ENCODE data around the gene ZNF516. TPM values are rescaled to one million over a fixed set of nuclear protein-coding genes. Genes with fewer than 3 reads are reported as not detected.
A peak's percentile ranks its signal among the peaks of the same experiment; 100 is the strongest.

The ZNF516 gene
- total RNA-seq, 4 donors from 2014 or later: 11.2 to 27.7 (median 16.6) TPM

DNA sequence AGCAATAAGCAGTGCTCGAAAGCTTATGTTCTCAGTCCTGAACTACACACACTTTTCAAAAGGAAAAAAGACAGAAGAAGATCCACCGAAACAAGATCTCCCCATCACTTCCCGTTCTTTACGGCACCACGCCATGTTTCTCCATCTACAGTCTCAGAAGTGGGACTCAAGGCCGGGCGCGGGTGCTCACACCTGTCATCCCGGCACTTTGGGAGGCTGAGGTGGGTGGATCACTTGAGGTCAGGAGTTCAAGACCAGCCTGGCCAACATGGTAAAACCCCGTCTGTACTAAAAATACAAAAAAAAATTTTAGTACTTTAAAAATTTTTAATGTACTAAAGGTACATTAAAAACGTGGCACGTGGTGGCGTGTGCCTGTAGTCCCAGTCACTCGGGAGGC lies 31.2 kb downstream of the ZNF516 start:
- no peak for ATAC-seq (ENCODE audit: low FRiP score)
- TF ChIP-seq, protein P1, sequence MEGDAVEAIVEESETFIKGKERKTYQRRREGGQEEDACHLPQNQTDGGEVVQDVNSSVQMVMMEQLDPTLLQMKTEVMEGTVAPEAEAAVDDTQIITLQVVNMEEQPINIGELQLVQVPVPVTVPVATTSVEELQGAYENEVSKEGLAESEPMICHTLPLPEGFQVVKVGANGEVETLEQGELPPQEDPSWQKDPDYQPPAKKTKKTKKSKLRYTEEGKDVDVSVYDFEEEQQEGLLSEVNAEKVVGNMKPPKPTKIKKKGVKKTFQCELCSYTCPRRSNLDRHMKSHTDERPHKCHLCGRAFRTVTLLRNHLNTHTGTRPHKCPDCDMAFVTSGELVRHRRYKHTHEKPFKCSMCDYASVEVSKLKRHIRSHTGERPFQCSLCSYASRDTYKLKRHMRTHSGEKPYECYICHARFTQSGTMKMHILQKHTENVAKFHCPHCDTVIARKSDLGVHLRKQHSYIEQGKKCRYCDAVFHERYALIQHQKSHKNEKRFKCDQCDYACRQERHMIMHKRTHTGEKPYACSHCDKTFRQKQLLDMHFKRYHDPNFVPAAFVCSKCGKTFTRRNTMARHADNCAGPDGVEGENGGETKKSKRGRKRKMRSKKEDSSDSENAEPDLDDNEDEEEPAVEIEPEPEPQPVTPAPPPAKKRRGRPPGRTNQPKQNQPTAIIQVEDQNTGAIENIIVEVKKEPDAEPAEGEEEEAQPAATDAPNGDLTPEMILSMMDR (IDR thresholded peaks at IDR 0.05): no peak

DNA sequence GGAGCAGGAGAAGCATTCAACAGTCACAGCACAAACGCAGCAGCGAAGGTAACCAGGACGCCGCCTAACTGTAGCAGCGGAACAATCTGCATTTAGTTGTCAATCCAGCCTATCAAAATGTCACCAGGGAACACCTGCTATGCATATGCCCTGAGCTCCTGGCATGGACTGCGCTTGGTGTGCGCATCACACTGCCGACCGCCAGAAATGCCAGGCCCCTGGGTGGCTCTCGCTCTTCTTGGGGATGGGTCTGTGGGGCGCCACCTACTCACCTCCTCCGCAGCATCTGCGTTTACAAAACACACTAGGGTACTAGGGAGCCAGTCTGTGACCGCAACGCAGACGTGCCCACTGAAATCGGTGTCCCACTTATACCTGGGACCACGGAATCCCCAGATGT lies 31.7 kb downstream of the ZNF516 start:
- TF ChIP-seq, protein P1 (IDR thresholded peaks at IDR 0.05): no peak
- no peak for DNase-seq (ENCODE audit: low spot score)
- ATAC-seq (ENCODE audit: low FRiP score): no peak

More for the DNA sequence above, 31.2 kb downstream of the ZNF516 start:
- no peak for DNase-seq (ENCODE audit: low spot score)

DNA sequence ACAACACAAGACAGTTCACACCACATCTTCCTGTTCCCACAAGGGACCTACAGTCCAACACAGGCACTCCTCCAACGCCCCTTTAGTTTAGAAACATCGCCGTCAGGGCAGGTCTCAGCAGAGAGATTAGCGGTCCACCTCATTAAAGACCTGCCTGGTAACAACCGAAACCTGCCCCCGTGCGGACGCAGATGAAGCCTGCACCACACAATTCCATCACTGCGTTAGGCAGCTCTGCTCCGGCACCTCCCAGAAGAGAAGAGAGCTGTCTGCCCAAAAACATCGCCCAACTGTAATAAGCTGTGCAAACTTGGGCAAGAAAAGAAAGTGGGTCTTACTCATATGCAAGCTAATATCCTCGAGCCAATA lies 32.7 kb downstream of the ZNF516 start:
- ATAC-seq (ENCODE audit: low FRiP score): no peak
- DNase-seq (ENCODE audit: low spot score): no peak
- TF ChIP-seq, protein P1 (IDR thresholded peaks at IDR 0.05): no peak

DNA sequence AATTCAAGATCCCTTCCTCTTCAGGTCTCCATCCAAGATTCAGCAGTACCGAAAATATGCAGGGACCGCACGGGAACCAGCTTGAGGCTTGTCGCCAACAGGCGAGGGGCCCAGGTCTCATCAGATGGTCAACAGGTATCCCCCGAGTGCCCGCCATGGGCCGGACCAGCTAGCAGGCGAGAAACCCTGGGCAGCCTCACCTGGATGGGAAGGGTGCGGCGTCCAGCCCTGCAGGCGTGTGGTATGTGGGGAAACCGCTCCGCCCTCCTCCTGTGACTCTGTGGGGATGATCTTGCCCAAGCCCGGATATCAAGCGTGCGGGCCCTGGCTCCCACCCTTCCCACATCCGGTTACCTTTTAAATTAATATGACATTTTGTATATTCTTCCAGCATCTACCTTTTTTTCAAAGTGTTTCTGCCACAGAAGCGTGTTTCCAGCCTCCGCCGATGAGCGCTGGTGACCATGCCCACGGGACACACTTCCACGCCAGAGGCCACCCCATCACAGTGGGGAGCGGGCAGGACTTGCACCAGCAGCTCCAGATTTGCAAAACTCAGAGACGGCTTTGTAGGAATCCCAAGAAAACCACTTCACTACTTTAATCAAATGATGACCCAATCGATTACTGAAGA lies 33.2 kb downstream of the ZNF516 start:
- no peak for ATAC-seq (ENCODE audit: low FRiP score)
- no peak for DNase-seq (ENCODE audit: low spot score)
- TF ChIP-seq, protein P1 (IDR thresholded peaks at IDR 0.05): no peak

DNA sequence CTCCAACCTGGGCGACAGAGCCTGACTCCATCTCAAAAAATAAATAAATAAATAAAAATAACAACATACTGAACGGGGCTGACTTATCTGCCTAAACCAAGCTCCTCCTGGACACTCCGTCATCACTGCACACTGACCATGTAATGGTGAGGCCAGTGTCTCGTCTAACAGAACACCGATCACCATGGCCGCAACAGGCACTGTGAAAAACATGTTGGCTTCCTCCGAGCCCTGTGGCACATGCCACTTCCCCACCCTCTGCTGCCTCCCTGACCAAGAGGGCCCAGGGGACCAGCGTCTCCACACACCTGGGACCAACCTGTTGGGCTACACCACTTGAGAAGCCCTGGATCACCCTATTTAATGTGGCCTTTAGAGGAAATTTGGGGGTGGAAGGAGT lies 33.9 kb downstream of the ZNF516 start:
- DNase-seq (ENCODE audit: low spot score): no peak
- TF ChIP-seq, protein P1 (IDR thresholded peaks at IDR 0.05): no peak
- ATAC-seq (ENCODE audit: low FRiP score): no peak

DNA sequence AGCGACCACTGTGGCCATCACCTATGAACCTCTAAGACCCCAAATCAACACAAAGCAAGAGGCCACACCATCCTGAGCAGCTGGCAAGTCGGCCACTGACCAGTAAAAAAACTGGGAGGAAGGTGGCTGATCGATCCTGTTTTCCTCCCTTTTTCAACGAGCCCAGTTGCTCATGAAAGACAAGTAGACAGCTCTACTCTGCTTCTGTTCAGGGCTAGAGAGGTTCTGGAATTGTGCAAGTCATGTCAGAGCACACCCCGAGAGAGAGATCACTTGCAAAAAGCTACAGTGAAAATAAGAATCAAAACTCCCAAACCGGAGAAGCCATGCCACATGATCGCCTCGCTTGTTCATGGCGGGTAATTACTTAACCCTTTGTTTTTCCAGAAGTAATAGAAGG lies 34.6 kb downstream of the ZNF516 start:
- ATAC-seq (ENCODE audit: low FRiP score) (no peak), DNase-seq (ENCODE audit: low spot score) (no peak)
- TF ChIP-seq, protein P1 (IDR thresholded peaks at IDR 0.05): no peak

DNA sequence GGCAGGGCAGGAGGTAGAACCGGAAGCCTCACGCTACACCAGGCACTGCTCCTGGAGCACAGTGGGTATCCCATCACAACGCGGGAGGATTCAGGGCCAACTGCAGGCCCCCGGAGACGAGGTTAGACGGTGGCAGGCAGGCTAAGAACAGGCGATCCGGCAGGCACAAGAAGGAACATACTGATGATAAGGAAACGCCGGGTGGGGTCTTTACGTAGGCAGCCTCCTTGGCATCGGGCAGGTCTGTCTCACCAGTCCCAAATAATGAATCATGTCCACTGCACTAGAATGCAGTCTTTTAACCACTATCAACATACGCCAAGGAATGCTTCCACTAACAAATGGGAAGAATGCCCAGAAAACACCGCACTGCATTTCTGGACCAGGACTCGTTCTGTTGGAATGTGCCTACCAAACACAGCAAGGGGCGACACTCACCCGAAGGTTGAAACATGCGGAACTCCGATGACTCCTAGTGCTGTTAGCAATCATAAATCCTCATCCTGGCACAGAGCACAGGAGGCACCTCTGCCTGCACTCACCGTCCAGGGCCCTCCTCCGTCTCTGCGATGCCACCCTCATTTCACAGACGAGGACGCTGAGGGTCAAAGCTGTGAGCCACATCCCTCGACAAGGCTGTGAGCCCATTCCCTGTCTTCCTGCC lies 35.2 kb downstream of the ZNF516 start:
- TF ChIP-seq, protein P1 (IDR thresholded peaks at IDR 0.05): no peak
- ATAC-seq (ENCODE audit: low FRiP score) (peak; percentile 95), DNase-seq (ENCODE audit: low spot score) (no peak)
